Aorta (tissue), 5 donors: Measurements from ENCODE around the gene CXCL17. TPM values are rescaled to one million over a fixed set of nuclear protein-coding genes. Genes with fewer than 3 reads are reported as not detected.

Experiments
- ATAC-seq: fragments of 200-7000 bp; cut with Tn5 transposase; one replicate; pipeline ENCODE4 v1.9.1; 2022; ENCODE audit warnings: moderate library complexity; ENCODE audit not compliant: low FRiP score
- DNase-seq, 2 donors: peaks; one replicate each; pipeline ENCODE4 v3.0.0-alpha.2; 2020
- H3K27ac ChIP-seq, 2 donors: one replicate each; pipeline ENCODE4 v1.5.1; 2013; ENCODE audit warnings: low read length in 2 of 2, mild to moderate bottlenecking in 2 of 2, moderate library complexity in 2 of 2, control low read depth in 1 of 2, inconsistent platforms in 1 of 2, low read depth in 1 of 2
- H3K27me3 ChIP-seq, 2 donors: one replicate each; pipeline ENCODE4 v1.6.1; 2013; ENCODE audit warnings: control low read depth in 1 of 2, low read length in 1 of 2, mild to moderate bottlenecking in 1 of 2, moderate library complexity in 1 of 2; ENCODE audit not compliant: insufficient read depth in 2 of 2, control insufficient read depth in 1 of 2
- H3K36me3 ChIP-seq, 2 donors: one replicate each; pipeline ENCODE4 v1.6.1; 2013; ENCODE audit warnings: control low read depth in 1 of 2, low read length in 1 of 2, mild to moderate bottlenecking in 1 of 2; ENCODE audit not compliant: insufficient read depth in 2 of 2, control insufficient read depth in 1 of 2
- H3K4me1 ChIP-seq, 2 donors: one replicate each; pipeline ENCODE4 v1.6.1; 2013; ENCODE audit warnings: low read length in 2 of 2, control low read depth in 1 of 2, mild to moderate bottlenecking in 1 of 2, moderate library complexity in 1 of 2; ENCODE audit not compliant: insufficient read depth in 2 of 2, control insufficient read depth in 1 of 2
- H3K4me3 ChIP-seq, 2 donors: one replicate each; pipeline ENCODE4 v1.5.1; 2013; ENCODE audit warnings: low read length in 2 of 2, control low read depth in 1 of 2, mild to moderate bottlenecking in 1 of 2
- H3K9me3 ChIP-seq: one replicate; pipeline ENCODE4 v1.6.1; 2013; ENCODE audit warnings: mild to moderate bottlenecking, low read length; ENCODE audit not compliant: control insufficient read depth
- WGBS, 2 donors: extraction: QIAGEN DNeasy Blood & Tissue Kit; methylation state at CpG; one replicate each; pipeline ENCODE4 v1.1.7; 2013; 5-methylcytosine and 5-hydroxymethylcytosine counted together
- intact Hi-C, 2 donors: fragments of 100-400 bp; cut with DNase I; formaldehyde crosslinking; loops; one replicate each; pipeline versions ENCODE4 v1.14.2 to v1.15.0; 2022
- polyA plus RNA-seq, 2 donors: library from polyadenylated mRNA; stranded (reverse); fragments of 200-250 nt; gene quantifications; one replicate each; pipeline ENCODE4 v1.2.3, GENCODE V29; 2013
- total RNA-seq, 2 donors: library from RNA; stranded (reverse); fragmentation: NEBNext Ultra II Directional; extraction: Animal tissue kit (Norgen Biotek cat#: 25700); gene quantifications; one replicate each; pipeline ENCODE4 v1.2.1, GENCODE V29; 2021
- donor health status: healthy with polysubstance abuse.
- donor health status: Bipolar disorder and iron deficiency.
- donor health status: DM: no; HTN: no; CAD: no.
- donor health status: DM: no; HTN: no; CAD: no.
- donor health status: DM: yes; HTN: yes; CAD: no.

CXCL17 gene
- total and polyA plus RNA-seq, 4 donors = 0.08 to 0.38 TPM; not detected in 2

- Histone ChIP-seq H3K36me3 (no peaks in the 10 kb centered on the region), H3K4me3 (peak overlapping the region; percentile 18 to 33), H3K27ac (no peak overlapping the region), H3K9me3 (no peaks in the 10 kb centered on the region), H3K27me3 (no peaks in the 10 kb centered on the region), H3K4me1 (no peaks in the 10 kb centered on the region)
- 1% methylated on average over 56 to 80 of the region's 80 CpGs for WGBS, 2 donors
- peak; percentile 85 to 94 for DNase-seq
- ATAC-seq = peak; percentile 66
- intact Hi-C loops = no loop called here
These were observed 41.1 kb downstream of the CXCL17 start for GRCh38 chr19:42401365-42402303.

DNA sequence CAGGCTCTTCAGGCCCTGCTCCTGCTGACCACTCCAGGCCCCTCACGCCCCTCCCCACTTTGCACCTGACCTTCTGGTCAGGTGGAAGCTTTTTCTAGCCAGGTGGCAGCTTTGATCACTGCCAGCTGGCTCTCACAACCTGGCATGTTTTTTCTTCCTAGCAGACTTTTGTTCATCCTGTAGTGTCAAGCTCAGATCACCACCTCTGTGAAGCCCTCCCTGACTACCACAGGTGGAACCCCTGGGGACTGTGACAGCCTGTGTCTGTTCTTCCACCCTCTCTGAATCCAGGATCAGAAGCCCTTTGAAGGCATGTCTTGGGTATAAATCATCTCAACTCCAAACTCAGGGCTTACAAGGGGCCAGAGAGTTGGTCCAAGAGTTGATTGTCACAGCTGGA, 42.3 kb downstream of the CXCL17 start:
- intact Hi-C loops = no loop called here
- no peak for ATAC-seq
- no peak for DNase-seq
- Histone ChIP-seq H3K4me3 (no peak overlapping the region), H3K4me1 (no peaks in the 10 kb centered on the region), H3K36me3 (no peaks in the 10 kb centered on the region), H3K27ac (no peak overlapping the region), H3K27me3 (no peaks in the 10 kb centered on the region), H3K9me3 (no peaks in the 10 kb centered on the region)
- WGBS, 2 donors = 99 to 100% methylated on average over 1 of the region's 1 CpG

DNA sequence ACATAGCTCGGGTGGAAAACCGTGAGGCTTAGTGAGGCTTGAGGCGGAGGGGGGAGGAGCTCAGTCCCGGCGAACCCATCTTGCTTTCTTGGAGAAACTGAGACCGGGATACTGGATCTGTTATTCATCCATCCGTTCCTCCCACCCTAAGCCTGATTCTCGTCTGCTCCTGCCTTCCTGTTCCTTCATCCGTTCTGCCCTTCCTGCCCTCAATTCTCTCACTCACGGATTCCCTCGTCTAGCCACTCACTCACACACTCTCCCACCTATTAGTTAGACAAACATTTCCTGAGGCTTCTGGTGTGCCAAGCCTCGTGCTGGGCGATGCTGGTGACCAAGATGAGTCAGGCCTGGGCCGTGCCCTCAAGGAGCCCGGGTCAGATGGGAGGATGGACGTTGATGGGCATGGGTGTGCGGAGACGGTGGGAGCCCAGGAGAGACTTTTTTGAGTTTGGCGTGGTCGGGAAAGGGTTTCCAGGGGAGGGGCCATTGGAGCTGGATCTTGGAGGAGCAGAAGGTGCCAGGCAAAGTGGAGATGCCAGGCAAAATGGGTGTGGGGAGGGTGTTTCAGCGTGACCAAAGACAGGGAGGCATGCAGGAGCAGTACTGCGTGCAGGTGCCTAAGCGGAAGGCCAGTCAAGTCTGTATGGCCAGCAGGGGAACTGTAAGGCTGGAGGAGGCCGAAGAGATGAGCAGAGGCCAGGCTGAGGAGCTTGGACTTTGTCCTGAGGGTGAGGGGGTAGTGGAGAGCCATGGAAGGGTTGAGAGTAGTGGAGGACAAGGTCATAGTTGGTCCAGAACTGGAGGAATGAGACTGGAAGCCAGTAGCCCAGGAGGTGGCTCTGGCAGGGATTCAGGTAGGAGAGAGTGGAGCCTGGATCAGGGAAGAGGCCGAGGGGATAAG, 45.2 kb downstream of the CXCL17 start:
- intact Hi-C loops = loop anchor here in 1 of 2 donors (5.0 kb wide), 1 partner anchor 70 kb away; the partner anchor contains the start of gene MEGF8
- H3K4me1 ChIP-seq = no peaks in the 10 kb centered on the region
- WGBS, 2 donors = 22 to 23% methylated on average over 25 of the region's 25 CpGs
- no peak for ATAC-seq
- H3K36me3 ChIP-seq = no peaks in the 10 kb centered on the region
- no peaks in the 10 kb centered on the region for H3K9me3 ChIP-seq
- H3K27ac ChIP-seq = peak overlapping the region in 1 of 2 donors; percentile 30
- H3K4me3 ChIP-seq = peak overlapping the region; percentile 4 to 8
- DNase-seq = no peak
- no peaks in the 10 kb centered on the region for H3K27me3 ChIP-seq

GRCh38 chr19:42396381-42397262, 46.1 kb downstream of the CXCL17 start:
- intact Hi-C loops = loop anchor here in 1 of 2 donors (5.0 kb wide), 1 partner anchor 69 kb away; the partner anchor contains the start of gene MEGF8
- Histone ChIP-seq H3K9me3 (no peaks in the 10 kb centered on the region), H3K27ac (peak overlapping the region in 1 of 2 donors; percentile 30), H3K27me3 (no peaks in the 10 kb centered on the region), H3K4me3 (peak overlapping the region; percentile 4 to 8), H3K4me1 (no peaks in the 10 kb centered on the region), H3K36me3 (no peaks in the 10 kb centered on the region)
- DNase-seq = peak; percentile 99
- 8 to 9% methylated on average over 42 of the region's 42 CpGs for WGBS, 2 donors
- peak; percentile 98 for ATAC-seq

- Histone ChIP-seq H3K27ac (no peak overlapping the region), H3K36me3 (no peaks in the 10 kb centered on the region), H3K9me3 (no peaks in the 10 kb centered on the region), H3K27me3 (no peaks in the 10 kb centered on the region), H3K4me1 (no peaks in the 10 kb centered on the region), H3K4me3 (no peak overlapping the region)
- ATAC-seq = no peak
- no peak for DNase-seq
- WGBS, 2 donors = 83 to 89% methylated on average over 8 of the region's 8 CpGs
- intact Hi-C loops = loop anchor here in 1 of 2 donors (5.0 kb wide), 1 partner anchor 67 kb away; the partner anchor contains the start of gene MEGF8
These were observed 48.0 kb downstream of the CXCL17 start for GRCh38 chr19:42394751-42395150.

DNA sequence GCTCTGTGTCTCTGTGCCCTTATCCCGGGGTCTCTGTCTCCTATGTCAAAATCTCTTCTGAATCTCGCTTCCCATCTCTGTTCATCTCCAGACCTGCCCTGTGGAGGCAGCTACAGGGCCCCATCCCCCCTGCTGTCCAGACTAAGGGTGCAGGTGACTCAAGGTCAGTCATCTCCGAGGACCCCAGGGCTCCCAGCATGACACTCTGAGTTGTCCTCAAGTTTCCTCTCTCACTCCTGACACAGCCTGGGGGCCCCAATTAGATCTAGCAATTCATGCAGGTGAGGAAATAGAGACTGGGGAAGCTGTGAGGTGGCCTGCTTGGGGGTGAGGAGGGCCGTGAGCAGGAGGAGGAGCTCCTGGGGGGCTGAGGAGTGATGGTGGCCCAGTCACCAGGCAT, 50.6 kb downstream of the CXCL17 start:
- DNase-seq = no peak
- intact Hi-C loops = no loop called here
- H3K36me3 ChIP-seq = no peaks in the 10 kb centered on the region
- ATAC-seq = no peak
- H3K4me3 ChIP-seq = no peak overlapping the region
- H3K9me3 ChIP-seq = no peaks in the 10 kb centered on the region
- 69 to 77% methylated on average over 4 of the region's 4 CpGs for WGBS, 2 donors
- no peaks in the 10 kb centered on the region for H3K27me3 ChIP-seq
- H3K4me1 ChIP-seq = no peaks in the 10 kb centered on the region
- H3K27ac ChIP-seq = no peak overlapping the region

DNA sequence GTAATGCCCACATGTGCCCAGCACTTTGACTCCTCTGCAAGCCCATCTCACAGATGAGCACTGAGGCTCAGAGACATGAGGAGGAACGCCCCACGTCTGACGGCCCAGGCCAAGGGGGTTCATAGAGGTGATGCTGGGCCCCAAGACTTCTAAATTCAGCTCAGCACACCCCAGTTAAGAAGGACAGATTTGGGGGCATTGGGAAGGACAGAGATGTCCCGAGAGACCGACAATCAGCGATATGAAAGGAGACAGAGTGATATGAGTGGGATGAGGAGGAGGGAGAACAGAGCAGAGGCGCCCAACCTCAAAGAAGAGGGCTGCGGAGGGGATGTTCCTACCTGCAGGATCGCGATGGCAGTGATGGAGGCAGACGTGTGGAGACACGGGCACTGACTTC, 52.8 kb downstream of the CXCL17 start, which contains the start of gene CNFN:
TSS of gene CNFN (minus strand) at position 399 of the 400 bp plus-strand sequence. CDS start 1,260 bp downstream, outside the sequence.
- intact Hi-C loops = no loop called here

More for the DNA sequence above, 52.8 kb downstream of the CXCL17 start, which contains the start of gene CNFN:
- no peak within 1 kb of the TSS for H3K27ac ChIP-seq
- no peaks in the 10 kb centered on the region for H3K36me3 ChIP-seq
- no peaks in the 10 kb centered on the region for H3K27me3 ChIP-seq
- DNase-seq (no peak), ATAC-seq (no peak)
- H3K4me1 ChIP-seq = no peaks in the 10 kb centered on the region
- no peaks in the 10 kb centered on the region for H3K9me3 ChIP-seq
- 53 to 63% methylated on average over 10 to 12 of the region's 12 CpGs for WGBS, 2 donors
- no peak within 1 kb of the TSS for H3K4me3 ChIP-seq
